IMR-90 (cell line): ENCODE data around the gene RIPOR2.

Experiments
- BHLHE40 ChIP-seq: fragments of 150-350 bp; IDR thresholded peaks from 2 replicates; pipeline ENCODE4 v1.6.1; 2016; ENCODE audit warnings: mild to moderate bottlenecking, low read depth, low read length
- MAFK ChIP-seq: IDR thresholded peaks from 2 replicates; pipeline ENCODE4 v1.6.1; 2012; ENCODE audit warnings: low read depth, low read length, improper control_type of control experiment
- POLR2A ChIP-seq: IDR thresholded peaks from 2 replicates; pipeline ENCODE4 v1.6.1; 2012; ENCODE audit warnings: mild to moderate bottlenecking, low read depth, low read length
- SMC3 ChIP-seq: fragments of 150-350 bp; IDR thresholded peaks from 2 replicates; pipeline ENCODE4 v1.6.1; 2016; ENCODE audit warnings: low read depth, mild to moderate bottlenecking, antibody characterized with exemption, low read length, moderate library complexity
- TF ChIP-seq, protein P1 (sequence below): conservative IDR thresholded peaks from 2 replicates; pipeline ENCODE4 v1.5.1; 2012; ENCODE audit warnings: mild to moderate bottlenecking, low read depth, low read length, improper control_type of control experiment

DNA sequence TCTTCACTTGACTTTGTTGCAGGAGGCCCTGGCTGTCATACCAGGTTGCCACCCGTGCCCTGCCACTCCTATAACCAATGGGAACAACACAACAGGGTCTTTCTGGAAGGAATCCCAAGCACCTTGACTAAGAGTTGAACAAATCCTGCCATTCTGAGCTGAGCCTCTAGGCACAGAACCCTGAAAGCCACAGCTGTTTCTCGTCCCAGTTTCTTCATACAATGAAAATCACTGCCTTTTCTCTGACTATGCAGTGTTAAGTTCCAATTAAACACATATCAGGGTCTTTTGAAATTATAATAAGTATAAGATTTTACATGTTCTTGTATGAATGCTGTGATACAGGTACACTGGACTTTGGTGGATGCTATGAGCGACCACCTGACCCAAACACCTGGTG lies 54.4 kb downstream of the RIPOR2 start:
- TF ChIP-seq SMC3 (no peak), POLR2A (no peak), MAFK (no peak), BHLHE40 (no peak)
- TF ChIP-seq, protein P1, sequence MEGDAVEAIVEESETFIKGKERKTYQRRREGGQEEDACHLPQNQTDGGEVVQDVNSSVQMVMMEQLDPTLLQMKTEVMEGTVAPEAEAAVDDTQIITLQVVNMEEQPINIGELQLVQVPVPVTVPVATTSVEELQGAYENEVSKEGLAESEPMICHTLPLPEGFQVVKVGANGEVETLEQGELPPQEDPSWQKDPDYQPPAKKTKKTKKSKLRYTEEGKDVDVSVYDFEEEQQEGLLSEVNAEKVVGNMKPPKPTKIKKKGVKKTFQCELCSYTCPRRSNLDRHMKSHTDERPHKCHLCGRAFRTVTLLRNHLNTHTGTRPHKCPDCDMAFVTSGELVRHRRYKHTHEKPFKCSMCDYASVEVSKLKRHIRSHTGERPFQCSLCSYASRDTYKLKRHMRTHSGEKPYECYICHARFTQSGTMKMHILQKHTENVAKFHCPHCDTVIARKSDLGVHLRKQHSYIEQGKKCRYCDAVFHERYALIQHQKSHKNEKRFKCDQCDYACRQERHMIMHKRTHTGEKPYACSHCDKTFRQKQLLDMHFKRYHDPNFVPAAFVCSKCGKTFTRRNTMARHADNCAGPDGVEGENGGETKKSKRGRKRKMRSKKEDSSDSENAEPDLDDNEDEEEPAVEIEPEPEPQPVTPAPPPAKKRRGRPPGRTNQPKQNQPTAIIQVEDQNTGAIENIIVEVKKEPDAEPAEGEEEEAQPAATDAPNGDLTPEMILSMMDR, result no peak
